Lung (tissue), 12 donors: ENCODE measurements around the gene IGSF9. TPM values are rescaled to one million over a fixed set of nuclear protein-coding genes. Genes with fewer than 3 reads are reported as not detected.

Source experiments
- ATAC-seq: fragments of 200-7000 bp; cut with Tn5 transposase; one replicate; pipeline ENCODE4 v1.9.1; 2020; ENCODE audit warnings: moderate number of reproducible peaks; ENCODE audit not compliant: insufficient read depth, low FRiP score
- DNase-seq, 3 donors: peaks; one replicate each; pipeline ENCODE4 v3.0.0-alpha.2; 2013 to 2017
- H3K27ac ChIP-seq, 2 donors: one replicate each; pipeline ENCODE4 v1.5.1; 2013; ENCODE audit warnings: mild to moderate bottlenecking in 2 of 2, moderate library complexity in 2 of 2, control low read depth in 1 of 2, inconsistent platforms in 1 of 2, low read depth in 1 of 2, low read length in 1 of 2
- H3K27me3 ChIP-seq, 3 donors: one replicate each; pipeline ENCODE4 v1.5.1; 2013; ENCODE audit warnings: low read length in 2 of 3; ENCODE audit not compliant: control insufficient read depth in 3 of 3, insufficient read depth in 3 of 3
- H3K36me3 ChIP-seq, 4 donors: one replicate each; pipeline ENCODE4 v1.5.1; 2013; ENCODE audit warnings: low read length in 4 of 4, mild to moderate bottlenecking in 1 of 4, moderate library complexity in 1 of 4; ENCODE audit not compliant: control insufficient read depth in 4 of 4, insufficient read depth in 4 of 4
- H3K4me1 ChIP-seq, 5 donors: one replicate each; pipeline ENCODE4 v1.5.1; 2013; ENCODE audit warnings: low read length in 5 of 5, mild to moderate bottlenecking in 2 of 5, moderate library complexity in 1 of 5; ENCODE audit not compliant: control insufficient read depth in 5 of 5, insufficient read depth in 5 of 5
- H3K4me3 ChIP-seq: one replicate; pipeline ENCODE4 v1.5.1; 2013; ENCODE audit warnings: mild to moderate bottlenecking, control low read depth, moderate library complexity
- H3K9ac ChIP-seq, 2 donors: one replicate each; pipeline ENCODE4 v1.5.1; 2013; ENCODE audit warnings: low read length in 2 of 2, control low read depth in 1 of 2; ENCODE audit not compliant: insufficient read depth in 1 of 2
- H3K9me3 ChIP-seq, 4 donors: one replicate each; pipeline ENCODE4 v1.5.1; 2013; ENCODE audit warnings: low read length in 3 of 4, mild to moderate bottlenecking in 1 of 4, moderate library complexity in 1 of 4; ENCODE audit not compliant: control insufficient read depth in 4 of 4, insufficient read depth in 3 of 4
- WGBS, 2 donors: extraction: QIAGEN DNeasy Blood & Tissue Kit; methylation state at CpG; one replicate each; pipeline ENCODE4 v1.1.7; 2013; 5-methylcytosine and 5-hydroxymethylcytosine counted together
- polyA plus RNA-seq, 2 donors: library from polyadenylated mRNA; stranded (reverse); fragments of 200-250 nt; gene quantifications; one replicate each; pipeline ENCODE4 v1.2.1, GENCODE V29; 2013
- total RNA-seq, 2 donors: library from RNA; depleted of rRNA in 1 of 2; stranded (reverse); fragments of >200 nt in 1 of 2; gene quantifications; one replicate each; pipeline ENCODE4 v1.2.1, GENCODE V29; 2014 to 2021
- TF ChIP-seq, protein P1 (sequence below): IDR thresholded peaks from 2 replicates; pipeline ENCODE4 v1.5.1; 2012; ENCODE audit warnings: mild to moderate bottlenecking; ENCODE audit errors: control extremely low read depth, extremely low read depth
- donor health status: control.
- donor health status: control.
- donor health status: Bipolar disorder and iron deficiency.
- donor health status: healthy.
- donor health status: DM: yes; HTN: yes; CAD: no.

IGSF9 gene
- total and polyA plus RNA-seq, 4 donors, result 1.4 to 4.9 (median 2.0) TPM

DNA sequence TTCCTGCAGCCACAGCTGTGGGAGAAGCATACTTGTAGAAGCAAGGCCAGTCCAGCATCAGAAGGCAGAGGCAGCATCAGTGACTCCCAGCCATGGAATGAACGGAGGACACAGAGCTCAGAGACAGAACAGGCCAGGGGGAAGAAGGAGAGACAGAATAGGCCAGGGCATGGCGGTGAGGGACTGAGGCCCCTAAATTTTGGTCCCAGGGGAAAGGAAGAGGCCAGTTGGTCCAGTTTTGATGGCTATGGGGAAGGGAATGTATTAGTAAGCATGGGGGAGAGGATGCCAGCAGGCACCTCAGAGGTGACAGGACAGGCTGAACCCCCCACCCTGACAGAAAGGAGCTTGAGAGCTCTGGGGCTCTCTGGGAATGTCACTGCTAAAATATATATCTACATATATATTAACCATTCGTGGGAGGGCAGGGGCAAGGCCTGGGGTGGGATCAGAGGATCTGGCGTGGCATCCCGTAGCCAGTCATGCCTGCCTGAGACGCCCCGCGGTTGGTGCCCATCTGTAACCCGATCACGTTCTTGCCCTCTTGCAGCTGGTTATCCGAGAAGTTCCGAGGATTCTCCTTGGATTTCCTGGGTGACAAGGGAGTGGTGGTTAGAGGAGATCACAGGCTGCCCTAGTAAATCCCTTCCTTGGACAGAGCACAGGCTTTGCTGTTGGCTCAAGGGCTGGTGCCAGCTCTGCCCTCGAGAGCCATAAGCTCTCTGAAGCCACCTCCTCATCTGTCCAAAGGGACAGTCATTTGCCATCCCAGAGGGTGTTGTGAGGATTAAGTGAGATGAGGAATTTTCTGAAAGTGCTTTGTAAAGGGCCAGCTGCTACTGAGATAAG, 26.8 kb downstream of the IGSF9 start:
- no peak overlapping the region for H3K27ac ChIP-seq
- H3K9ac ChIP-seq, result no peak overlapping the region
- TF ChIP-seq, protein P1, sequence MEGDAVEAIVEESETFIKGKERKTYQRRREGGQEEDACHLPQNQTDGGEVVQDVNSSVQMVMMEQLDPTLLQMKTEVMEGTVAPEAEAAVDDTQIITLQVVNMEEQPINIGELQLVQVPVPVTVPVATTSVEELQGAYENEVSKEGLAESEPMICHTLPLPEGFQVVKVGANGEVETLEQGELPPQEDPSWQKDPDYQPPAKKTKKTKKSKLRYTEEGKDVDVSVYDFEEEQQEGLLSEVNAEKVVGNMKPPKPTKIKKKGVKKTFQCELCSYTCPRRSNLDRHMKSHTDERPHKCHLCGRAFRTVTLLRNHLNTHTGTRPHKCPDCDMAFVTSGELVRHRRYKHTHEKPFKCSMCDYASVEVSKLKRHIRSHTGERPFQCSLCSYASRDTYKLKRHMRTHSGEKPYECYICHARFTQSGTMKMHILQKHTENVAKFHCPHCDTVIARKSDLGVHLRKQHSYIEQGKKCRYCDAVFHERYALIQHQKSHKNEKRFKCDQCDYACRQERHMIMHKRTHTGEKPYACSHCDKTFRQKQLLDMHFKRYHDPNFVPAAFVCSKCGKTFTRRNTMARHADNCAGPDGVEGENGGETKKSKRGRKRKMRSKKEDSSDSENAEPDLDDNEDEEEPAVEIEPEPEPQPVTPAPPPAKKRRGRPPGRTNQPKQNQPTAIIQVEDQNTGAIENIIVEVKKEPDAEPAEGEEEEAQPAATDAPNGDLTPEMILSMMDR, result no peak
- WGBS, 2 donors, result 90% methylated on average over 13 of the region's 13 CpGs
- H3K36me3 ChIP-seq, result peaks cover 17 to 37% (median 22%) of the 10 kb centered on the region in 4 donors
- H3K27me3 ChIP-seq, result no peaks in the 10 kb centered on the region
- ATAC-seq (no peak), DNase-seq (no peak)
- peaks cover 9 to 53% (median 37%) of the 10 kb centered on the region in 5 donors for H3K4me1 ChIP-seq
- no peak overlapping the region for H3K4me3 ChIP-seq
- no peaks in the 10 kb centered on the region for H3K9me3 ChIP-seq

DNA sequence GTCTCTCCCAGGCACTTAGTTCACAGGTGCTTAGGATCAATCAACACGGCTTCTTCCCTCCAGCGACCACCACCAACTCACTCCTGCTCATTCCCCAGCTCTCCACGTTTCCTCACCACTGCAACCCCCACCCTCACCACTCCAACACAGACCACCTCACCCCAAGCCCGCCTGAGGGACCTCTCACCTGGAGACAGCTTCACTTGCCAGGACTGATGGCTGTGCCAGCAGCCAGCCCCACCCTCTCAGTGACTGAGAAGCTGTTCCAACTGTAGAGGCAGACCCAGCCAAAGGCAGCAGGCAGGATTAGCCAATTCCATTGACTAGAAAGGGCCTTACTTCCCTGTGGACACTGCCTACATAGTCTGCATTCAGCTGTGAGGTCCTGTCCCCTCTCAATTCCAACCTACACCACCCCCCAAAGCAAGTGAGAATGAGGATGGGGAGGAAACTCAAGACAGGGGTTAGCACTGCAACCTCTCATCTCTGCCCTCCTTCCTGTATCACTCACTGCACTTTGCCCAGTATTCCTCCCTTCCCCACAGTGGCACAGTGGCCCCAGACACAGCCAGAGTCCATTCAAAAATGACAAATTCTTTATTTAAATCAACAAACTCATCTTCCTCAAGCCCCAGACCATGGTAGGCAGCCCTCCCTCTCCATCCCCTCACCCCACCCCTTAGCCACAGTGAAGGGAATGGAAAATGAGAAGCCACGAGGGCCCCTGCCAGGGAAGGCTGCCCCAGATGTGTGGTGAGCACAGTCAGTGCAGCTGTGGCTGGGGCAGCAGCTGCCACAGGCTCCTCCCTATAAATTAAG, 27.7 kb downstream of the IGSF9 start:
- Histone ChIP-seq H3K27me3 (no peaks in the 10 kb centered on the region), H3K4me3 (no peak overlapping the region), H3K9ac (no peak overlapping the region), H3K9me3 (no peaks in the 10 kb centered on the region), H3K4me1 (peaks cover 5 to 44% (median 40%) of the 10 kb centered on the region in 5 donors), H3K36me3 (peaks cover 17 to 37% (median 22%) of the 10 kb centered on the region in 4 donors), H3K27ac (peak overlapping the region in 1 of 2 donors; percentile 18)
- WGBS, 2 donors, result 63 to 72% methylated on average over 5 of the region's 5 CpGs
- TF ChIP-seq, protein P1, result no peak
- no peak for DNase-seq
- ATAC-seq, result no peak

DNA sequence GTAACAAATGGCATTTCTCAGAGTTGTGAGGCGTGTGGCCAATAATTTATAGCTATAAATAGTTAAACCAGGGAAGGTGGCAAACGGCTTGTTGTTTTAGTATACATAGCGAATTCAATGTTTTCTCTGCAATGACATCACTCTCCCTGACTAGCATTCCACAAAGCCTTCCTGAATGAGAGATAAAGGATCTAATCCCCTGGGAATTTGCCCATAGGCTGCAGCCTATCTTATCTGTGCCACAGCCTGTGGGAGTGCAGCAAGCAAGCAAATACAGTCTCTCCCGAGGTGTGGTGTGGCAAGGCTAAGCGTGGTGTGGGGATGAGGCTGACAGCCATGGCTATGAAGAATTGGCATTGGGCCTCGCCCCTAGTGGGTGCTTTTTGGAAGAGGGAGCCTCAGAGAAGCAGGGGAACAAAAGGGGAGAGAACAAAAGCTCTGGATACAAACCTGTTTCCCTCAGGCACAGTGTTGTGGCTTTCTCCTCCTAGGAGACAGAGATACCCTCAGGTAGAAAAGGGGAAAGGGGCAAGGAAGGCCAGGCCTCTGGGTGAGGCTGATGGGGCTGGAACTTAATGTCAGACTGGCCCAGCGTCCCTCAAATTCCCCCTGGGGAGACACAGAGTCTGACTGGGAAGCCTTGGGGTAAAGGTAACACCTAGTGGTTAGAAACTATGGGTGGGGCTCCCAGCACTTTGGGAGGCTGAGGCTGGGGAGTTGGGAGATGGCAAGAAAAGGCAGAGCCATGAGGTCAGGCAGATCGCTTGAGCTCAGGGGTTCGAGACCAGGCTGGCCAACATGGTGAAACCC, 29.0 kb downstream of the IGSF9 start:
- Histone ChIP-seq H3K36me3 (peaks cover 17 to 37% (median 22%) of the 10 kb centered on the region in 4 donors), H3K9ac (no peak overlapping the region), H3K4me1 (peaks cover 5 to 34% (median 27%) of the 10 kb centered on the region in 5 donors), H3K4me3 (no peak overlapping the region), H3K27me3 (no peaks in the 10 kb centered on the region), H3K27ac (peak overlapping the region; percentile 43 to 68), H3K9me3 (no peaks in the 10 kb centered on the region)
- DNase-seq, result peak in 2 of 3 donors; percentile 48 to 55
- TF ChIP-seq, protein P1, result no peak
- no peak for ATAC-seq
- WGBS, 2 donors, result 55 to 74% methylated on average over 9 of the region's 9 CpGs
